NCI-H1930 (cell line): Measurements from ENCODE around the gene C1QTNF3.
A peak's percentile ranks its signal among the peaks of the same experiment; 100 is the strongest.

Experiments
- DNase-seq, 2 experiments: peaks; one replicate each; lab custom pipeline; 2025; lab: John Stamatoyannopoulos, UW

Gene C1QTNF3

DNA sequence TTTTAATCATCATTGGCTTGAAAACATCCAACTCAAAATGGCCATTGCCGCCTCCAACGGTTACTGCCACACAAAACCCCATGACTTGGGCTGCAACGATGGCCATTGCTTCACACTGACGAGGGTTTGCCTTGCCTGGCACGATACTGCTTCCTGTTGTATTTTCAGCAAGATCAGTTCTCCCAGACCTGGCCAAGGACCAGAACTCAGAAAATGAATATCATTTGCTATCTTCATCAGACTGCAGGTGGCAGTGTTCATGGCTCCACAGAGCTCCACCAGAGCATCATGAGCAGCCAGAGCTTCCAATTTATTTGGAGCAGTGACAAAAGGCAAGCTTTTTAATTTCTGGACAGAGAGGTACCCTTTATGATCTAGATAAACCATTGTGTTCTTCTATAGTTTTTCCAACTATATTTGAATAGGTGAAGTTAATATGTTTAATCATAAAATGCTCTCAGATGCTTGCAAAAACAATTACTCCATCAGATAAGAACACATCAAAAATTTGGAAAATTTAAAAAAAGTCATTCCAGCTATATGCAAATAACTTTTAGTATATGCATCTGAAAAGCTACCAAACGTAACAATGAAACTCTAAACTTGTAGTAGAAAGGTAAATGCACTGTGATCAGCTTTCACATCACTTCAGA, 45.6 kb downstream of the C1QTNF3 start:
- DNase-seq: peak; percentile 23 to 51

DNA sequence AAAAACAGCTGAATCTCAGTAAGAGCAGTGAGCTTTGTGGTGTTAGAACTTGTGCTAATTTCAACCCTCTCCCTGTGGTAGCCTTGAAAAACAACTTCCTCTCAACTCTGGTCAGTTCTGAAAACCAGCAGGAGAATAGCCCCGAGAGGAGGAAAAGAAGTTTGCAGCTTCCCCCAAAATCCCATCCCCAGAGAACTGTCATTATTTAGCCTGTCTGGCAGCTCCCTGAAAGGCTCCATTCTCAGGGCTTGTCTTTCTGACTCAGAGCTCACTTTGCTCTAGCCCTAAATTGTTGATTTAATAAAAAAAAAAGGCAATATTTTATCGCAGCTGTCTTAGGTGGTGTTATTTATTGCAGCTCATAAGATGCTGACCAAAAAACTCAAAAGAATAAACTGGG, 47.1 kb downstream of the C1QTNF3 start:
- DNase-seq: no peak

DNA sequence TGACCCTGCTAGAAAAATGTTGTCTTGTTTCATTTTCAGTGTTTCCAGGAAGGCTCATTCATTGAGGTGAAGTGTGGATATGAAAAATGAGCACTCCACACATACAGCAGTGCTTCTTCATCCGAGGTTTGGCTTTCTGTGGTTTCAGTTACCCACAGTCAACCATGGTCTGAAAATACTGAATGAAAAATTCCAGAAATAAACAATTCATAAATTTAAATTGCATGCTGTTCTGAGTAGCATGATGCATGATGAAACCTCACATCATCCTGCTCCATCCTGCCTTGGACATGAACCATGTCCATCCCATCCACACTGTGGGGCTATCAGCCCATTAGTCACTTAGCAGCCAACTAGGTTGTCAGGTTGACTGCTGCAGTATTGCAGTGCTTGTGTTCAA, 48.2 kb downstream of the C1QTNF3 start:
- peak in 1 of 2 experiments; percentile 61 for DNase-seq

DNA sequence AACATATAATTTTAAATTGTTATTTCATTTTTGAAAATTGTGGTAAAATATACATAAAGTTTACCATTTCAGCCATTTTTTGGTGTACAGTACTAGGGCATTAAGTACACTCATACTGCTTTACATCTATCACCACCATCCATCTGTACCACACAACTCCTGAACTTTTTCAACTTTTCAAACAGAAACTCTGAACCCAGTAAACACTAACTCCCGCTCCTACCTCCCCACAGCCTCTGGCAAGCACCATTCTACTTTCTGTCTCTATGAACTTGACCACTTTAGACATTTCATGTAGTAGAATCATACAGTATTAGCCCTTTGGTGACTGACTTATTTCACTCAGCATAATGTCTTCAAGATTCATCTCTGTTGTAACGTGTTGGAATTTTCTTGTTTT, 50.1 kb downstream of the C1QTNF3 start:
- no peak for DNase-seq

DNA sequence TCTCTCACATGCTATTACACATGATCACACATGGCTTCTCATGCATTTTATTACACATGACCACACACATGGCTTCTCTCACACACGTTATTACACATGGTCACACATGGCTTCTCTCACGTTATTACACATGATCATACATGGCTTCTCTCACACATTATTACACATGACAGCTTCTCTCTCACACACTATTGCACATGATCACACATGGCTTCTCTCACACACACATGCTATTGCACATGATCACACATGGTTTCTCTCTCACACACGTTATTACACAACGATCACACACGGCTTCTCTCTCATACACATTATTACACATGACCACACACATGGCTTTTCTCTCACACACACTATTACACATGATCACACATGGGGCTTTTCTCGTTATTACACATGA, 57.6 kb downstream of the C1QTNF3 start:
- DNase-seq: no peak

DNA sequence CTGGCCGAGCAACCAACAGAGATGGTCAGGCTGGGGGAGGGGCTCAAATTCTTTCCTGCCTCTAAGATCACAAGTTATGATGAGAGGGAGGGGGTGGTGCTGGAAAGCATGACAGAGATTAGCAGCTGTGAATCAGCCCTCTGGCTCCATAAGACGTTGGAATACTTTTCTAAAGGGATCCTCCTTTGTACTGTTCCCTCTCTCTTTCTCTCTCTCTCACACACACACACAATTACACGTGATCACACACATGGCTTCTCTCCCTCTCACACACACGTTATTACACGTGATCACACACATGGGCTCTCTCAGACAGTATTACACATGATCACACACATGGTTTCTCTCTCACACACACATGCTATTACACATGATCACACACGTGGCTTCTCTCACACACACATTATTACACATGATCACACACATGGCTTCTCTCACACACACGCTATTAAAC, 58.3 kb downstream of the C1QTNF3 start, which contains the start of gene SLC45A2:
SLC45A2 (minus strand) TSS at position 23 of the 454 bp plus-strand sequence. CDS start 110 bp downstream, outside the sequence.
- no peak for DNase-seq

DNA sequence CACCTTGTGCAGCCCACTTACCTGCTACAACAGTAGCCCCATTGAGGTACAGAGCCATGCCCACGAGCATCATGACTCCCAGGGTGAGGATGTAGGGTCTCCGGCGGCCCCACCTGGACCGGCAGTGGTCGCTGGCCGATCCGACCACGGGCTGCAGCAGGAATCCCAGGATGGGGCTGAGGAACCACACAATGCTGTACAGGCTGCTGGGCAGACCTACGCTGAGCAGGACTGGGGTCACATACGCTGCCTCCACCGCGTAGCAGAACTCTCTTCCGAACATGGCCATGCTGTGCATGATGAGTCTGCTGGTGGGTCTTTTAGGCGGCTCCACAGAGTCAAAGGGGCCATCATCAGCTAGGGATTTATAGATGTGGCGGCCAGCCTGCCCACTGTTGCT, 58.8 kb downstream of the C1QTNF3 start:
- DNase-seq: no peak

DNA sequence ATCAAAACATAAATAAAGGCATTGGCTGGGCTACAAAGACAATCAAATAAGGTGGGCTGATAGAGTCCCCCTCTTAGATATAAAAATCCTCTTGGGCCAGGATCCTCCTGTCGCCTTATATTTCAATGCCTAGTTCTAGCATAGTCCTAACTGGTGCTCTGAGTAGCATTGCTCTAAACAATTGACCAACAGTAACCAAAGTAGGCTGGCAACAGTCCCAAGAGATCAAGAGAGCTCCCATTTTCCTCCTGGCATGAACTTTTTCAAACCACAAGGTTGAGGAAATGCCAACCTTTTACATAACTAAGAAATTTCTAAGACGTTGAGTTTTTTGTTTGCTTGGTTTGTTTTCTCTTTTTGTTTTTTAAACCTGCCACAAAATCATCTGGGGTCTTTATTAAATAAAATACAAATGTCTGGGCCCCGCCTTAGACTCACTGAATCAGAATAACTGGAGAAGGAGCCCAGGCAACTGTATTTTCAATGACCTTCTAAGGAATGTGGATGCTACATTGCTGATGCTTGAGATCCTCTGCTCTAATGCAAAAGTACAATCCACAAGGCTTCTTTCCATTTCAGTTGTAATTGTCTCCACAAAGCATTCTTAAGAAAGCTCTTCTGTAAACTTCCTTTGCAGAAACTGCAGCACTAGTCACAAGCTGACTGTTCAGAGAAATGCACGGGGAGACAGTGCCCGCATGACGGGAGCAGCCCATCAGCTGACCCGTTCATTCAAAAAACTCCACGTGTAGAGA, 61.4 kb downstream of the C1QTNF3 start:
- no peak for DNase-seq

DNA sequence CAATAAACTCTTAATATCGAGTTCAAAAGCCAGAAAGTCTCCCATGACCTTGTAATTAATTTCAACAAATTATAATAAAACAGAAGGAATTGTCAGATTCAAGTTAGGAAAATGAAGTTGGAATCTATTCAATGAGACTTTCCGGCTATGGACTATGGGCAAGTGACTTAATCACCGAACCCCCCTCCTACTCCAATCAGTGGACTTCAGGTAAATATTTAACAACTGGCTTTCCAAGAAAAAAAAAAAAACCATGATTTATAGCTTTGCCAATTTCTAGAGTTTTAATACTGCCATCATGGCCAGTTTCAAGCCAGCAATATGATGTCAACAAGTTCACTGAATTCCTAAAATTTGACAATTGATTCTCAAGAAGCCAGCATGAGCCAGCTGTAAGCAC, 63.0 kb downstream of the C1QTNF3 start:
- no peak for DNase-seq

DNA sequence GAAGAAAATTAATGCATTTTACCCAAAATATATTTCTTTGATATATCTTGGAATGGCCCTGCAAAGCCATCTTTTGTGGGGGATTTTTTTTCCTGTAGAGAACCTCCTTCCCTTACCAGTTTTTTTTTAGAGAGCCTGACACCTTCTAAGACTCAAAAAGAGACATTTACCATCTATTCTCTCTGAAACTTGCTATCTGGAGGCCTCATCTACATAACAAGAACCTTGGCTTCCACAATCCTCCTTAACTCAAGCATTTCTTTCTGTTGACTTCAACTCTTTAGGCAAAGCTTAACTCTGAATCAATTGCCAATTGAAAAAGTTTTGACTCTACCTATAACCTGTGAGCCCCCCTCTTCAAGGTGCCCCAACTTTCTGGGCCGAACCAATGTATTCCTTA, 64.7 kb downstream of the C1QTNF3 start:
- DNase-seq: no peak

DNA sequence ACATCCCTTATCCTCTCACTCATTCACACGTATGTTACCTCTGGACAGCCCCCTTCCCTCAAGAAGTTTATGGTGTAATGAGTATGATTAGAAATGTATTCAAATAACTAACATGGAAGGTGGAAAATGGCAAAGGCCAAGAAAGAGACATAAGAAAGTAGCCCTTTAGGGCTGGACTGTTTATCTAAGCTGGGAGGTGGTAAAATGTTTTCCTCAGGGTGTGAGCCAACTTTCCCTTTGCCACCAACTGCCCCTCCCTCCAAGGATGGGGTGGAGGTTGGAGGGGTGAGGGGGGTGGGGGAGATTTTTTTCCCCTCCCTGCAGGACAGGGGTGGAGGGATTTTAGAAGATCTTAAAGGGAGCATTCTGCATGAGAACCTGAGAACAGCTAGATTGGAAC, 66.7 kb downstream of the C1QTNF3 start:
- no peak for DNase-seq

DNA sequence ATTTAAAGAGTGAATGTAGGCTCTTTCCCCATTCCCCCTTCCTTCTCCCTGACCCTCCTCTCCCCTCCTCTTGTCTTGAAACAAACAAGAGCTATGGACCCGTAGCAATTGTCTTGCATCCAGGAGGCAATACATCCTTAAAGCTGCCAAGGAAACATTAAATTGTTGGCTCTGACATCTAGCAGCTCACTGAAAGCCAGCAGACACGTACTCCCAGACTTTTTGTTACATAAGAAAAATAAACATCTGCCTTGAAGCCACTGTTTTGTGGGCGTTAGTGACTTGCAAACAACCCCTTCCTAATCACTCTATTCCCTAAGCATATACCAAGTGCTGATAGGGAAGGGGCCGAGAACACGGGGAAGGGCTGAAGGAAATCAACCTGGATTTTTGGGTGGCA, 67.2 kb downstream of the C1QTNF3 start:
- no peak for DNase-seq

DNA sequence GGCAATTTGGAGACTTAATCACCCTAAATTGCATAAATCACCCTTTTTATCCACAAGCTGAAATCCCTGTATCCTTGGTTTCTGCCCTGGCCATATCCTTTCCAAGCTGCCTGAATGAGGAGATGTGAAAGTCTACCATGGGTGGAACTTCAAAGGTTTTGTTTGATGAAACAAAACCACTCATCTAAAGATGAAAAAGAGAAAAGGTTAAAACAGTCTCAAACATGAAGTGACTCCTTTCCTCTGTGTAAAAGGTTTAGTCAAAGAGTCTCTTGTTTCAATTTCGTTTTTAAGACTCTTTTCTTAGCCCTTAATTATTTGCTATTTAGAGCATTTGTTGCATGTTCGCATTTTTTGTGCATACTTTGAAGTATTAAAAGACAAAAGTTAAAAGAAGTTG, 69.7 kb downstream of the C1QTNF3 start:
- no peak for DNase-seq

DNA sequence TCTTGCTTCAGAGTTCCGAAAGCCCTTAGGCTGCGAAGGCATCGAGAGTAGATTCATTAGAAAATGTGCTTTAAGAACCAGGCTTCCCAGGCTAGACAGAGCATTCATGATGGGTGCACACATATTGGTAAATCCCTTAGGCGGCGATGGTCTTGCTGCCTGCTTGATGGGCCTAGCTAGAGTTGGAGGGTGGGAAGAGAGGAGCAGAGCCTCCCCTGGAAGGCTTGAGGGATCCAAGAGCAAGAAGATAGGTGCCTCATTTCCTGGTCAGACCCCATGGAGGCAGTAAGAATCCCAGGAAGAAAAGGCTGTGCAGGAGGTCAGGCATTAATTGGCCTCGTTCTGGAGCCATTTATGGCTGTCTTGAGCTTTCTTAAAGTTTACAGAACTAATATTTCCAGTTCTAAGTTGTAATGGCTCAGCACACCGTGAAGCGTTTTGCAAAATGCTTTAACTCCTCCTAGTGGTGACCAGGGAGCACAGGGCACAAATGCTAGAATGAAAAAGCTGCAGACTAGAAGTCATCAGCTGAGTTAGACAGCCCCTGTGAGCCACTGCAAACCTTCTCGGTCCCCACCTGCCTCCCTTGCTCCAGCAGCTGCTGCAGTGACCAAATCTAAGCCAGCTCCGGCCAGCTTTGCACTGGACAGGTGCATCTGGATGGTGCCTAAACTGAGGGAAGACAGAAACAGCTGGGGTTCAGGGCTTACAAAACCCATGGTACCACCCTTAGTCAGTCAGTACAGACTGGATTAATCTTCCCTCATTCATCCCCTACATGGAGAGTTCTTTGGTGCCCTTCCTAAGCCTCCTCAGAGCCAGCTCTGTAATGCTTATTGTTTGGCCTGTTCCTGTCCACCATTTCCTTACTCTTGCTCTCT, 73.2 kb downstream of the C1QTNF3 start:
- DNase-seq: peak in 1 of 2 experiments; percentile 24

DNA sequence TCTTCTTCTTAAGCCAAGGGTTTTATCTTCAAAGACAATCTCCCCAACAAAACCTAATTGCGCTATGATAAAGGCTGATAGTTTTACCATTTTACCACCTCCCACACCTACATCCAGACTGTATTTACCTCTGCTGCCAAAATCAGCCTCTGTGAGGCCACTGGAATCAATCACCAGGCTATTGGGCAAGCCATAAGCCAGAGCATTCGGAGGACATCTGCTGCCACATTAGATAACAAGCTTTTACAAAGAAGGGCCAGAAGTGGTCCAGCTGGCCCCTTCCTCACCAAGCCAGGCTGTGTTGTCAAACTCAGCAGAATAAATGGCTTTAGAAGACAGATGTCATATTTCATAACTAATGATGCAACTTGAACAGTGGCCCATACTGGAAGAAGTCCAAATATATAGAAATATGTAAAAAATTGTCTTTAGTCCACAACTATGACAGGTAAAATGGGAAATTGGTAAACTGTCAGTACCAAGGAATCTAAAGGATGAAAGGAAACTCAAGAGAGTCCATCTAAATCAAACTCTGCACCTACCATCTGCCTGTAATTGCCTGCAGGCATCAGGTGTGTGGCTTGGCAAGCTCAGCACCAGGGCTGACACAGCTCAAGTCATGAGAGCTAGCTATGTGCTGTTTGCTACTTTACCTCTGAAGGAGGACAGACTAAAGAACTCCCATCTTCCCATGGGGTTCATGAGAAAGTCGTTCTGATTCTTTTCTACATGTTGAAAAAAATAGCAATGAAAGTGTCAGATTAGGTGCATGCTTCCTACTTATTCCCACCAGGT, 74.6 kb downstream of the C1QTNF3 start:
- DNase-seq: no peak
